HG02623 (cell line): Measurements from ENCODE around the gene BEND6.

Source experiments
- ATAC-seq: cut with Tn5 transposase; IDR thresholded peaks from one replicate; pipeline ENCODE4 v1.9.1; 2021; ENCODE audit warnings: moderate library complexity; ENCODE audit not compliant: unreplicated experiment

Gene BEND6

GRCh38 chr6:56940463-56940862 is 14.4 kb upstream of the BEND6 start:
- ATAC-seq = no peak

GRCh38 chr6:56940977-56941376 is 13.9 kb upstream of the BEND6 start:
- no peak for ATAC-seq

GRCh38 chr6:56944661-56945060 is 10.2 kb upstream of the BEND6 start:
- no peak for ATAC-seq

- ATAC-seq = no peak
These were observed 8.5 kb upstream of the BEND6 start for GRCh38 chr6:56946368-56946767.

- ATAC-seq = no peak
These were observed 7.0 kb upstream of the BEND6 start for GRCh38 chr6:56947924-56948323.

- ATAC-seq = no peak
These were observed 5.6 kb upstream of the BEND6 start for GRCh38 chr6:56949265-56949664.

GRCh38 chr6:56949925-56950495 is 4.9 kb upstream of the BEND6 start:
- ATAC-seq = no peak

- no peak for ATAC-seq
These were observed 3.7 kb upstream of the BEND6 start for GRCh38 chr6:56951049-56951831.

GRCh38 chr6:56953597-56954402 is 1.1 kb upstream of the BEND6 start:
- no peak for ATAC-seq

GRCh38 chr6:56955171-56956155 is 556 bp downstream of the BEND6 start:
- ATAC-seq = peak; percentile 68

GRCh38 chr6:56956491-56956890 is 1.6 kb downstream of the BEND6 start:
- no peak for ATAC-seq

- no peak for ATAC-seq
These were observed 2.9 kb downstream of the BEND6 start for GRCh38 chr6:56957856-56958255.

GRCh38 chr6:56958481-56958880 is 3.6 kb downstream of the BEND6 start:
- ATAC-seq = no peak

- ATAC-seq = no peak
These were observed 4.2 kb downstream of the BEND6 start for GRCh38 chr6:56959094-56959493.

GRCh38 chr6:56959938-56960337 is 5.0 kb downstream of the BEND6 start:
- ATAC-seq = no peak

GRCh38 chr6:56961151-56961550 is 6.2 kb downstream of the BEND6 start:
- ATAC-seq = no peak

- ATAC-seq = no peak
These were observed 7.5 kb downstream of the BEND6 start for GRCh38 chr6:56962441-56962840.

GRCh38 chr6:56963043-56963442 is 8.1 kb downstream of the BEND6 start:
- ATAC-seq = no peak

GRCh38 chr6:56963793-56964192 is 8.9 kb downstream of the BEND6 start:
- no peak for ATAC-seq

GRCh38 chr6:56965126-56965525 is 10.2 kb downstream of the BEND6 start:
- no peak for ATAC-seq

GRCh38 chr6:56970849-56971248 is 15.9 kb downstream of the BEND6 start:
- no peak for ATAC-seq
